ENCODE data around the gene CCDC12. TPM values are rescaled to one million over a fixed set of nuclear protein-coding genes. Genes with fewer than 3 reads are reported as not detected.

CCDC12 gene
- total RNA-seq, 1 donor from 2014 or later: 41.4 TPM

- Mint-ChIP-seq H3K27me3 (ENCODE audit: unreplicated experiment) (peaks cover 2% of the 10 kb centered on the region), H3K27ac (ENCODE audit: unreplicated experiment) (no peak overlapping the region), H3K36me3 (ENCODE audit: unreplicated experiment) (no peaks in the 10 kb centered on the region), H3K4me3 (ENCODE audit: unreplicated experiment) (no peak overlapping the region), H3K9me3 (ENCODE audit: unreplicated experiment) (peaks cover 5% of the 10 kb centered on the region), H3K4me1 (ENCODE audit: low read depth, unreplicated experiment) (peaks cover 3% of the 10 kb centered on the region)
- no peak for DNase-seq
- TF ChIP-seq CTCF (IDR thresholded peaks at IDR 0.05; ENCODE audit: partially characterized antibody, unreplicated experiment): no peak
Observed at GRCh38 chr3:46986055-46986730, 9.6 kb upstream of the CCDC12 start.

- no peak for TF ChIP-seq CTCF (IDR thresholded peaks at IDR 0.05; ENCODE audit: partially characterized antibody, unreplicated experiment)
- Mint-ChIP-seq H3K27me3 (ENCODE audit: unreplicated experiment) (peaks cover 4% of the 10 kb centered on the region), H3K4me3 (ENCODE audit: unreplicated experiment) (no peak overlapping the region), H3K27ac (ENCODE audit: unreplicated experiment) (no peak overlapping the region), H3K36me3 (ENCODE audit: unreplicated experiment) (no peaks in the 10 kb centered on the region), H3K4me1 (ENCODE audit: low read depth, unreplicated experiment) (peaks cover 3% of the 10 kb centered on the region), H3K9me3 (ENCODE audit: unreplicated experiment) (peaks cover 5% of the 10 kb centered on the region)
- no peak for DNase-seq
Observed at GRCh38 chr3:46985588-46985987, 9.0 kb upstream of the CCDC12 start.

- Mint-ChIP-seq H3K4me3 (ENCODE audit: unreplicated experiment) (no peak overlapping the region), H3K4me1 (ENCODE audit: low read depth, unreplicated experiment) (peaks cover 3% of the 10 kb centered on the region), H3K27ac (ENCODE audit: unreplicated experiment) (no peak overlapping the region), H3K27me3 (ENCODE audit: unreplicated experiment) (peaks cover 4% of the 10 kb centered on the region), H3K9me3 (ENCODE audit: unreplicated experiment) (peaks cover 5% of the 10 kb centered on the region), H3K36me3 (ENCODE audit: unreplicated experiment) (no peaks in the 10 kb centered on the region)
- DNase-seq: no peak
- TF ChIP-seq CTCF (IDR thresholded peaks at IDR 0.05; ENCODE audit: partially characterized antibody, unreplicated experiment): no peak
Observed at GRCh38 chr3:46984591-46985459, 8.3 kb upstream of the CCDC12 start.

GRCh38 chr3:46982546-46982945, 6.0 kb upstream of the CCDC12 start:
- TF ChIP-seq CTCF (IDR thresholded peaks at IDR 0.05; ENCODE audit: partially characterized antibody, unreplicated experiment): no peak
- no peak for DNase-seq
- Mint-ChIP-seq H3K36me3 (ENCODE audit: unreplicated experiment) (no peaks in the 10 kb centered on the region), H3K4me3 (ENCODE audit: unreplicated experiment) (no peak overlapping the region), H3K27me3 (ENCODE audit: unreplicated experiment) (peaks cover 7% of the 10 kb centered on the region), H3K9me3 (ENCODE audit: unreplicated experiment) (peaks cover 5% of the 10 kb centered on the region), H3K4me1 (ENCODE audit: low read depth, unreplicated experiment) (peaks cover 3% of the 10 kb centered on the region), H3K27ac (ENCODE audit: unreplicated experiment) (no peak overlapping the region)
